K562 (cell line): ENCODE results near the gene SKAP1. TPM values are rescaled to one million over a fixed set of nuclear protein-coding genes. Genes with fewer than 3 reads are reported as not detected.
A peak's percentile ranks its signal among the peaks of the same experiment; 100 is the strongest.

Experiments used
- ATAC-seq: fragments of 200-7000 bp; cut with Tn5 transposase; 3 replicates; pipeline ENCODE4 v1.9.1; 2020; ENCODE audit warnings: moderate library complexity
- BruUV-seq: library from RNA; stranded (reverse); fragments of 400-500 nt; replicated peaks from 2 replicates; lab custom pipeline; 2021; lab: Mats Ljungman, UMichigan
- CTCF ChIA-PET: fragments of 300-600 bp; formaldehyde crosslinking; extraction: SDS; loops from one replicate; lab custom pipeline; 2021; ENCODE audit warnings: low intra/inter-chr PET ratio; lab: Yijun Ruan, JAX
- POLR2A ChIA-PET: fragments of 300-600, 350-650 bp; sonication (Branson Sonifier 250); formaldehyde crosslinking; extraction: SDS; loops from one replicate; lab custom pipeline; 2021; ENCODE audit warnings: antibody characterized with exemption, inconsistent platforms; lab: Yijun Ruan, JAX
- DNase-seq, 4 experiments: peaks; one replicate each; pipeline versions ENCODE4 v3.0.0 to v3.0.0-alpha.2; 2011 to 2018; ENCODE audit warnings: low spot score in 3 of 4, mixed read lengths in 3 of 4; ENCODE audit errors: extremely low read depth in 1 of 4
- FAIRE-seq: peaks from 2 replicates; lab custom pipeline; 2011; peaks lifted over from hg19 to GRCh38; lab: Jason Lieb, UNC
- H2AFZ ChIP-seq: 2 replicates; pipeline ENCODE4 v1.6.0; 2011; ENCODE audit warnings: low read depth, low read length, control low read depth, inconsistent platforms
- H3K27ac ChIP-seq: fragments of 200-600 bp; 3 replicates; pipeline ENCODE4 v1.8.0; 2011; ENCODE audit warnings: low read depth, mild to moderate bottlenecking, control low read depth, inconsistent platforms, low read length, moderate library complexity, mixed read lengths; ENCODE audit errors: extremely low read depth
- H3K27me3 ChIP-seq, 2 experiments: fragments of 300-600 bp in 1 of 2; 2 replicates in 1 of 2; 3 replicates in 1 of 2; pipeline versions ENCODE4 v1.6.0 to v1.8.0; 2011; ENCODE audit warnings: inconsistent platforms in 2 of 2, low read length in 2 of 2, mild to moderate bottlenecking in 1 of 2, mixed read lengths in 1 of 2, moderate library complexity in 1 of 2; ENCODE audit not compliant: control insufficient read depth in 2 of 2, insufficient read depth in 2 of 2
- H3K36me3 ChIP-seq: fragments of 300-600 bp; 3 replicates; pipeline ENCODE4 v1.8.0; 2011; ENCODE audit warnings: mild to moderate bottlenecking, low read length, inconsistent platforms; ENCODE audit not compliant: control insufficient read depth, insufficient read depth
- H3K4me1 ChIP-seq, 2 experiments: fragments of 200-600 bp in 1 of 2; replicated peaks in 1 of 2; 2 replicates in 1 of 2; 3 replicates in 1 of 2; pipeline versions ENCODE4 v1.5.1 to v1.8.0; 2011; ENCODE audit warnings: inconsistent platforms in 2 of 2, low read length in 2 of 2, mild to moderate bottlenecking in 1 of 2, mixed read lengths in 1 of 2, moderate library complexity in 1 of 2; ENCODE audit not compliant: control insufficient read depth in 2 of 2, insufficient read depth in 2 of 2
- H3K4me2 ChIP-seq: 2 replicates; pipeline ENCODE4 v1.6.1; 2011; ENCODE audit warnings: low read length, control low read depth, inconsistent platforms, mixed read lengths; ENCODE audit not compliant: insufficient read depth
- H3K4me3 ChIP-seq: fragments of 200-600 bp; sonication (generic), shearing (Covaris generic); 2 replicates; pipeline ENCODE4 v1.5.1; 2016; ENCODE audit warnings: control low read depth, inconsistent platforms
- H3K79me2 ChIP-seq: fragments of 200-600 bp; 3 replicates; pipeline ENCODE4 v1.8.0; 2011; ENCODE audit warnings: low read length, inconsistent platforms; ENCODE audit not compliant: control insufficient read depth, insufficient read depth
- H3K9ac ChIP-seq, 2 experiments: 2 replicates each; pipeline versions ENCODE4 v1.6.0 to v1.6.1; 2011; ENCODE audit warnings: low read depth in 2 of 2, low read length in 2 of 2, control low read depth in 1 of 2, inconsistent platforms in 1 of 2, mild to moderate bottlenecking in 1 of 2, mixed read lengths in 1 of 2; ENCODE audit not compliant: insufficient read depth in 1 of 2
- H3K9me1 ChIP-seq: one replicate; pipeline ENCODE4 v1.6.0; 2011; ENCODE audit warnings: inconsistent platforms, mild to moderate bottlenecking, low read length, moderate library complexity; ENCODE audit not compliant: control insufficient read depth, insufficient read depth
- H3K9me3 ChIP-seq: replicated peaks from 2 replicates; pipeline ENCODE4 v1.5.1; 2011; ENCODE audit warnings: low read depth, low read length, inconsistent platforms; ENCODE audit not compliant: control insufficient read depth, insufficient read depth
- H4K20me1 ChIP-seq: replicated peaks from 2 replicates; pipeline ENCODE4 v1.6.1; 2011; ENCODE audit warnings: low read length, inconsistent platforms, mixed read lengths; ENCODE audit not compliant: control insufficient read depth, insufficient read depth
- LEF1 ChIP-seq: fragments of 450-650 bp; IDR thresholded peaks from 2 replicates; pipeline ENCODE4 v1.6.1; 2016; ENCODE audit warnings: mild to moderate bottlenecking
- PTRF ChIP-seq: fragments of 450-650 bp; IDR thresholded peaks from 2 replicates; pipeline ENCODE4 v1.6.1; 2016; ENCODE audit warnings: mild to moderate bottlenecking, missing genetic modification characterization, missing compliant biosample characterization
- SMAD4 ChIP-seq: fragments of 250-450 bp; sonication (Bioruptor Pico); conservative IDR thresholded peaks from 2 replicates; pipeline ENCODE4 v1.8.0; 2021; ENCODE audit warnings: inconsistent platforms, mild to moderate bottlenecking, moderate library complexity
- SRSF1 ChIP-seq: fragments of 200-400 bp; formaldehyde crosslinking; IDR thresholded peaks from 2 replicates; pipeline ENCODE4 v1.6.1; 2017; ENCODE audit warnings: mild to moderate bottlenecking, low read depth, low read length, moderate library complexity
- TEAD4 ChIP-seq, 2 experiments: sonication (generic) in 1 of 2; formaldehyde crosslinking in 1 of 2; IDR thresholded peaks; 2 replicates each; pipeline versions ENCODE4 v1.6.1 to v1.8.0; 2012 to 2022; ENCODE audit warnings: borderline replicate concordance in 1 of 2, inconsistent platforms in 1 of 2, low read length in 1 of 2, mild to moderate bottlenecking in 1 of 2, missing genetic modification reagents in 1 of 2
- ZNF263 ChIP-seq: sonication (generic); formaldehyde crosslinking; IDR thresholded peaks from 2 replicates; pipeline ENCODE4 v1.8.0; 2022; ENCODE audit warnings: mild to moderate bottlenecking, missing genetic modification reagents, borderline replicate concordance
- ZSCAN32 ChIP-seq: fragments of 450-650 bp; formaldehyde crosslinking; IDR thresholded peaks from 2 replicates; pipeline ENCODE4 v1.4.0; 2020; ENCODE audit warnings: mild to moderate bottlenecking, moderate library complexity
- WGBS: fragments of 100-300 bp; shearing (Covaris generic); methylation state at CpG from one replicate; pipeline ENCODE4 v1.1.6; 2016; ENCODE audit warnings: low coverage, mixed read lengths; ENCODE audit not compliant: insufficient coverage; ENCODE audit errors: missing lambda C conversion rate; 5-methylcytosine and 5-hydroxymethylcytosine counted together
- in situ Hi-C: fragments of 300-500 bp; cut with MboI; formaldehyde crosslinking; loops from 4 replicates; pipeline ENCODE4 v1.15.0; 2018; ENCODE audit warnings: inconsistent platforms, mixed read lengths
- intact Hi-C: fragments of 100-400 bp; cut with micrococcal nuclease; formaldehyde crosslinking; loops from 2 replicates; pipeline ENCODE4 v1.14.2; 2022
- polyA plus RNA-seq, 8 experiments: library from polyadenylated mRNA; depleted of rRNA in 4 of 8; stranded (reverse) in 5 of 8; unstranded in 3 of 8; fragments of >200 nt; fragmentation: Nextera tagmentation in 2 of 8; fragmentation: Illumina TruSeq in 1 of 8; extraction: Ambion mirVana in 2 of 8; extraction: Trizol in 1 of 8; gene quantifications; 2 replicates each; pipeline versions ENCODE4 v1.2.1 to v1.2.3, GENCODE V29; 2011 to 2014; ENCODE audit warnings: inconsistent platforms in 1 of 8, missing spikeins in 1 of 8
- total RNA-seq, 7 experiments: library from RNA; depleted of rRNA in 6 of 7; stranded (reverse); fragments of >200 nt in 6 of 7; fragmentation: Illumina TruSeq in 2 of 7; extraction: Trizol in 2 of 7; gene quantifications; 2 replicates each; pipeline versions ENCODE4 v1.2.1 to v1.2.3, GENCODE V29; 2011 to 2021; ENCODE audit warnings: low replicate concordance in 1 of 7
- TF ChIP-seq, protein P1 (sequence below): fragments of 450-650 bp; IDR thresholded peaks from 2 replicates; pipeline ENCODE4 v1.6.1; 2018; ENCODE audit not compliant: partially characterized antibody
- TF ChIP-seq, protein P2 (sequence below): fragments of 450-650 bp; formaldehyde crosslinking; IDR thresholded peaks from 2 replicates; pipeline ENCODE4 v1.4.0; 2020; ENCODE audit warnings: mild to moderate bottlenecking
- TF ChIP-seq, protein P3 (sequence below): fragments of 250-450 bp; sonication (Bioruptor Pico); IDR thresholded peaks from 2 replicates; pipeline ENCODE4 v1.8.0; 2021; ENCODE audit warnings: moderate library complexity, mild to moderate bottlenecking, inconsistent platforms

Gene SKAP1
- total and polyA plus RNA-seq, 9 of the 15 experiments (the other 6 are each of a cell fraction or from before 2014, with no cell fraction given), result 0.06 to 0.80 (median 0.10) TPM; not detected in 4

DNA sequence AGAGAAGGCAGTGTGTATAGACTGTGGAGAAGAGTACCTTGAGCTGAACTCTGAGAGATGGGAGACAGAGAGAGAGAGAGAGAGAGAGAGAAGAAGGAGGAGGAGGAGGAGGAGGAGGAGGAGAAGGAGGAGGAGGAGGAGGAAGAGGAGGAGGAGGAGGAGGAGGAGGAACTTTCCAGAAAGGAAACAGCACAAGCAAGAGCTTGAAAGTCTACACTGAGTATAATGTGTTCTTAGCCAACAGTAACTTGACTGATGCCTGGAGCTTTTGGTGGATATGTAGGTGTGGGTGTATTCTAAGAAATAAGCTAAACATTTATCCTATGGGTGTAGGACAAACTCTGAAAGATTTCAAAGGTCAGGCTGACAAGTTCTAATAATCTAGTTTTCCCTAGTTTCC, 206.1 kb downstream of the SKAP1 start:
- FAIRE-seq, result no peak
- CTCF ChIA-PET, result no interaction called here

DNA sequence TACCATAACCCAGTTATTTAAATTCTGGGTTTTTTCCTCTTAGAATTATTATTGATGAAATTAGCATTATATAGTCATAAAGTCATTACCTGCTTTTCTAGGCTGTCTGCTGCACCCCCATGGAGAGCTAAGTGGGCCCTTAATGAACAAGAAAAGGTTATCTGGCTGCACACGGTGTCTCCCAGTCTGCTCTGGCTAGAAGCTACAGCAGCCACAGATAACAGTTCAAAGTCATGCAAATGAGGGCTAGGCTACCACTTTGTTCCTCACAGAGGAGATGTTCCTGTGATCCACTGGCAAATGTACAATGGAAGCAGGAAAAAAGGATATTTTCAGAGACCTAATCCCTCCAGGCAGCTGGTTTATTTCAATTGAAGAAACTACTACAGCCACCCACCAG, 210.4 kb downstream of the SKAP1 start:
- ATAC-seq (peak; percentile 97), FAIRE-seq (peak; percentile 97), DNase-seq (peak; percentile 17 to 88 (median 60))
- Histone ChIP-seq H3K9me3 (no peaks in the 10 kb centered on the region), H3K4me2 (peak overlapping the region; percentile 27; the same call in 1 of the 2 replicates), H2AFZ (peak overlapping the region; percentile 46), H3K4me3 (no peak overlapping the region), H3K4me1 (peaks cover 5 to 17% of the 10 kb centered on the region in 2 experiments; a peak in 4 of 5 replicates), H3K9ac (no peak overlapping the region), H3K27me3 (no peaks in the 10 kb centered on the region), H3K9me1 (no peaks in the 10 kb centered on the region), H3K27ac (peak overlapping the region; percentile 8; the same call in 1 of the 3 replicates), H3K36me3 (no peaks in the 10 kb centered on the region), H3K79me2 (no peaks in the 10 kb centered on the region), H4K20me1 (no peaks in the 10 kb centered on the region)
- intact Hi-C loops (loop anchor here (5.0 to 10.0 kb wide), 2 partner anchors 67 to 265 kb away; no protein-coding TSS in a partner anchor), in situ Hi-C loops (loop anchor here (5.0 kb wide), 1 partner anchor 98 kb away; no protein-coding TSS in a partner anchor)
- ChIA-PET POLR2A (interaction anchor here (0.6 to 1.6 kb wide), 8 partner anchors 9 to 43 kb away, joined by 3 to 6 read pairs (median 4); no protein-coding TSS in a partner anchor), CTCF (no interaction called here)
- WGBS, result 0% methylated on average over 1 of the region's 1 CpG
- no TSS peak for BruUV-seq
- TF ChIP-seq LEF1 (peak; percentile 99), PTRF (no peak), TEAD4 (IDR thresholded peaks at IDR 0.05; ENCODE audit: low read length) (peak; percentile 90), TEAD4 (CRISPR knock-in tag; IDR thresholded peaks at IDR 0.05; ENCODE audit: borderline replicate concordance) (no peak), ZSCAN32 (CRISPR knock-in tag) (no peak), SMAD4 (CRISPR knock-in tag) (peak; percentile 70), SRSF1 (no peak)
- TF ChIP-seq, protein P1, sequence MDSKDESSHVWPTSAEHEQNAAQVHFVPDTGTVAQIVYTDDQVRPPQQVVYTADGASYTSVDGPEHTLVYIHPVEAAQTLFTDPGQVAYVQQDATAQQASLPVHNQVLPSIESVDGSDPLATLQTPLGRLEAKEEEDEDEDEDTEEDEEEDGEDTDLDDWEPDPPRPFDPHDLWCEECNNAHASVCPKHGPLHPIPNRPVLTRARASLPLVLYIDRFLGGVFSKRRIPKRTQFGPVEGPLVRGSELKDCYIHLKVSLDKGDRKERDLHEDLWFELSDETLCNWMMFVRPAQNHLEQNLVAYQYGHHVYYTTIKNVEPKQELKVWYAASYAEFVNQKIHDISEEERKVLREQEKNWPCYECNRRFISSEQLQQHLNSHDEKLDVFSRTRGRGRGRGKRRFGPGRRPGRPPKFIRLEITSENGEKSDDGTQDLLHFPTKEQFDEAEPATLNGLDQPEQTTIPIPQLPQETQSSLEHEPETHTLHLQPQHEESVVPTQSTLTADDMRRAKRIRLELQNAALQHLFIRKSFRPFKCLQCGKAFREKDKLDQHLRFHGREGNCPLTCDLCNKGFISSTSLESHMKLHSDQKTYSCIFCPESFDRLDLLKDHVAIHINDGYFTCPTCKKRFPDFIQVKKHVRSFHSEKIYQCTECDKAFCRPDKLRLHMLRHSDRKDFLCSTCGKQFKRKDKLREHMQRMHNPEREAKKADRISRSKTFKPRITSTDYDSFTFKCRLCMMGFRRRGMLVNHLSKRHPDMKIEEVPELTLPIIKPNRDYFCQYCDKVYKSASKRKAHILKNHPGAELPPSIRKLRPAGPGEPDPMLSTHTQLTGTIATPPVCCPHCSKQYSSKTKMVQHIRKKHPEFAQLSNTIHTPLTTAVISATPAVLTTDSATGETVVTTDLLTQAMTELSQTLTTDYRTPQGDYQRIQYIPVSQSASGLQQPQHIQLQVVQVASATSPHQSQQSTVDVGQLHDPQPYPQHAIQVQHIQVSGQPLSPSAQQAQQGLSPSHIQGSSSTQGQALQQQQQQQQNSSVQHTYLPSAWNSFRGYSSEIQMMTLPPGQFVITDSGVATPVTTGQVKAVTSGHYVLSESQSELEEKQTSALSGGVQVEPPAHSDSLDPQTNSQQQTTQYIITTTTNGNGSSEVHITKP, result peak; percentile 13
- TF ChIP-seq, protein P2, sequence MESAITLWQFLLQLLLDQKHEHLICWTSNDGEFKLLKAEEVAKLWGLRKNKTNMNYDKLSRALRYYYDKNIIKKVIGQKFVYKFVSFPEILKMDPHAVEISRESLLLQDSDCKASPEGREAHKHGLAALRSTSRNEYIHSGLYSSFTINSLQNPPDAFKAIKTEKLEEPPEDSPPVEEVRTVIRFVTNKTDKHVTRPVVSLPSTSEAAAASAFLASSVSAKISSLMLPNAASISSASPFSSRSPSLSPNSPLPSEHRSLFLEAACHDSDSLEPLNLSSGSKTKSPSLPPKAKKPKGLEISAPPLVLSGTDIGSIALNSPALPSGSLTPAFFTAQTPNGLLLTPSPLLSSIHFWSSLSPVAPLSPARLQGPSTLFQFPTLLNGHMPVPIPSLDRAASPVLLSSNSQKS (CRISPR knock-in tag), result no peak

More for the DNA sequence above, 206.1 kb downstream of the SKAP1 start:
- intact Hi-C loops (no loop called here), in situ Hi-C loops (no loop called here)
- Histone ChIP-seq H3K9me3 (no peaks in the 10 kb centered on the region), H3K27ac (no peak overlapping the region), H3K4me1 (peaks cover 5 to 25% of the 10 kb centered on the region in 2 experiments; a peak in 4 of 5 replicates), H3K4me2 (no peak overlapping the region), H3K9me1 (no peaks in the 10 kb centered on the region), H4K20me1 (no peaks in the 10 kb centered on the region), H3K36me3 (no peaks in the 10 kb centered on the region), H3K27me3 (no peaks in the 10 kb centered on the region), H3K79me2 (no peaks in the 10 kb centered on the region), H2AFZ (peak overlapping the region; percentile 43; the same call in 1 of the 2 replicates), H3K4me3 (no peak overlapping the region), H3K9ac (no peak overlapping the region)
- BruUV-seq, result no TSS peak
- POLR2A ChIA-PET, result interaction anchor here (1.0 to 1.6 kb wide), 2 partner anchors 10 to 20 kb away, joined by 3 to 7 read pairs; no protein-coding TSS in a partner anchor
- ATAC-seq, result no peak
- no peak for DNase-seq
- peak; percentile 51; the same call in 1 of the 2 replicates for TF ChIP-seq ZNF263 (CRISPR knock-in tag)
- TF ChIP-seq, protein P3, sequence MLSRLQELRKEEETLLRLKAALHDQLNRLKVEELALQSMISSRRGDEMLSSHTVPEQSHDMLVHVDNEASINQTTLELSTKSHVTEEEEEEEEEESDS (CRISPR knock-in tag), result no peak
